Glomerular endothelial cell (primary cell): ENCODE data around the gene ATG4C. TPM values are rescaled to one million over a fixed set of nuclear protein-coding genes. Genes with fewer than 3 reads are reported as not detected.
A peak's percentile ranks its signal among the peaks of the same experiment; 100 is the strongest.

Experiments used
- DNase-seq: peaks from one replicate; pipeline ENCODE4 v3.0.0-alpha.2; 2011; ENCODE audit warnings: low read depth, low spot score; ENCODE audit errors: extremely low read depth
- total RNA-seq: library from RNA; depleted of rRNA; stranded (reverse); fragments of >200 nt; gene quantifications from 2 replicates; pipeline ENCODE4 v1.2.3, GENCODE V29; 2015

The ATG4C gene
- total RNA-seq, 1 donor from 2014 or later = 4.2 TPM

DNA sequence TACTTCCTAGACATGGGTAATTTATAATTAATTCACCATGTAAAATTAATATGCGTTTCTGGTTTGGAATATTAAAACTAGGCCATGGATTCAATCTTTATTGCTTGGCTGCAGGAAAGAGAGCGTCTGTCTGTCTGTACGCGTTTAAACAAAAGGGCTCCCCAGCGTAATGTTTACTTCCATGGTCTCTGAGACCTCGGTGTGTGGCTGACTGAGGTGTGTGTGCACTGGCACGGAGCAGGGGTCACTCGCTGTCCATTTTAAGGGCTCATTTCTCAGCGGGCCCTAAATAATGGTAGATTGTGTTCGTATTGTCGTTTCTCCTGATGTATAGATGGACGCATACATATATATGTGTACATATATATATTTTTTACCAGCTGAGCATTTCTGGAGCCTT lies 119.6 kb downstream of the ATG4C start:
- no peak for DNase-seq

DNA sequence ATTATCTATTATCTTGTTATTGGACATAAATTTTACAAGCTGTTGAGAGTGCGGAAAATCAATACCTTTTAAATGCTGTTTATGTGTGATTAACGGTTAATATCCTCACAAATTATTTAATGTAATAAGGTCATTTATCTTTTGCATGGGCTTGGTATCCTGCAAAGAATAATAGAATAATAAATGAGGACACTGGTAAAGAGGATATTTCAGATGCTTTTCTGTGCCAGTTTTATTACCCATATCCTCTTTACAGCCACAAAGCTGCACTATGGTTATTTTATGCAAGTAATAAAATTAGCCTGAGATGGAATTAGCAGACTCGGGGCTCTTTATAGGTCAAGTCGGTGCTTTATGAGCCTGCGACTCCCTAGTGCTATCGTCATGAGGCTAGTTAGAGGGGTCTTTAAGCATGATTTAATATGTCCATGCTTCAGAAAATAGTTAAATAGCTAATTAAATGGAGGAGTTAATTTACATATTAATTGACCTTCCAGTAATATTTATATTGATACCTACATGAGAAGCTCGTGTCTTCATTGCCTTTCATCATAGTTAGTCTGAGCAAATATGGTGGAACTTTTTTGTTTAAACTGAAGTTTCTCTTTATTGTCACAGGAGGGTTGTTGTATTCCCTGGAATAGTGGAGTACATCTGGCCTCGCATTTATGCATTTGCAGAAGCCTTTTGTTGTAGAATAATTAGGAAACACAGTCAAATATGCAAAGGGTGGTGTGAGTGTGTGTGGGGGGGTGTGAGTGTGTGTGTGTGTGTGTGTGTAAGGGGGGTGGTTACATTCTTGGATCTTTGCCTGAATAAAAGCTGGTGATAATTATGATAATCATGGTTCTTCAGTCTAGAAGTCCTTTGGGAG lies 120.3 kb downstream of the ATG4C start:
- DNase-seq = no peak

DNA sequence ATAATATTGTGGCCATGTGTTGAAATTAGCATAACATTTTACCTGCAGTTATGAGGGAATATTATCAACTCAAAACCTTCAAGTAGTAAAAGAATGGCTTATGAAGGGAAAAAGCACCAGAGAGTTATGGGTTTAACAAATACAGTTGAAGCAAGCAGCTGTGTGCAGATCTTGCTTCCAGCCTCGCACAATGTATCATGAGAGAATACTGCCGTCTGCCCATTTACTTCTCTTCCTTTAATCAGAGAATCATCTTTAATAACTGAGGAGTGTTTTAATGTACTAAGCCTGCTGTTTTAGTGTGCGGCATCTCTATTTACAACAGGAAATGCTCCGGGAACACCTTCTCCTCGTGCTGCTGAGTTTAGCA lies 120.9 kb downstream of the ATG4C start:
- no peak for DNase-seq

DNA sequence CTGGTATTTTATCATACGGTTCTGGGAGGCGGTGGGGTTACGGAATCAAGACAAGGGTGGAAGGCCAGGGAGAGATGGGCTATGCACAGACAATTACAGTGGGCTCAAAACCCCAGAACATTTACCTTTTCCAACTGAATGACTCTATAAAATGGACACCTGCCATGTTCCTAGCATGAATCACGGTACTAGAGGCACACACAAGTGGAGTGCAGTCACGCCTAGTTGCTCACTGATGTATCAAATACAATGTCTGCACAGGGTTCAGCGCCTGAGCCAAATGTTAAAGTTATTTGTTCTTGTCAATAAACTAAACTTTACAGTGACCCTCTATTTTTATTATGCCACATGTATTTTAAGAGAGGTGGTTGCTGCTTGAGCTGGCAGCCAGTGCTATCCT lies 121.4 kb downstream of the ATG4C start:
- DNase-seq = no peak

DNA sequence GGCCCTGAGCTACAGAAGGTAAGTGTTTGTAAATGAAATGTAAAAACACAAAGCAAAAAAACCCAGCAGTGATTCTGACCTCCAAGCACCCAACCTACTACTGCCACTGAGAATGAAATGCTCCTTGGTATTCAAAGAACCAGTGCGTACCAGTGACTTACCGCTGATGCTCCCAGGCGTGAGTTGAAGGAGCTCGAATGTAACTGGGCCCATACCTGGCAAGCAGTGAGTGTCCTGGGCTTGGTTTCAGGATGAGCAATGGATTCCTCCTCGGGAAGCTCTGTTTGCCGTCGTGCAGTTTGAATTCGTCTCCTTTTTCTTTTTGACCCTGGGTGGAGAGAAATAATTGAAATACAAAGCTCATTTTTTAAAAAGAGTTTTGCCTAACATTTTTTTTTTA lies 121.9 kb downstream of the ATG4C start:
- no peak for DNase-seq

DNA sequence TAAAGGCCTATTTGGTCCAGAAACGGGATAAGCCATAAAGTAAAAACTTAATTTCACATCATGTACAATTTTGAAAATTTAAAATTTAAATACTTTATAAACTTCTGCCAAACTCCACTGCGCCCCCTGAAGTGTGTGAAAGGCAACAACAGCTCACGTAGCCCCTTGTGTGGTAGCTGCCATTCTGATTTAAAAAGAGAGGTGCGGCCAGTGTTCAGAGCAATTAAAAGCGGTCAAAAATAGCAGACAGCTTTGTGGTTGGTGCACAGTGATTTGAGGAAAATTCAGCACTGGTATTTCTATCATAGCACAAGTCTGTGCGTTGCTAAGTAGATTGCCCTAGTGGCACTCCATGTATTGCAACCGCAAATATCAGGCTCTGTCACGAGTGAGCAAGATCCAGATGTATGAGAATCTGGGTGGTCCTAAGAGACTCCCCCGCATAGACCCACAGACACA lies 122.5 kb downstream of the ATG4C start:
- no peak for DNase-seq

DNA sequence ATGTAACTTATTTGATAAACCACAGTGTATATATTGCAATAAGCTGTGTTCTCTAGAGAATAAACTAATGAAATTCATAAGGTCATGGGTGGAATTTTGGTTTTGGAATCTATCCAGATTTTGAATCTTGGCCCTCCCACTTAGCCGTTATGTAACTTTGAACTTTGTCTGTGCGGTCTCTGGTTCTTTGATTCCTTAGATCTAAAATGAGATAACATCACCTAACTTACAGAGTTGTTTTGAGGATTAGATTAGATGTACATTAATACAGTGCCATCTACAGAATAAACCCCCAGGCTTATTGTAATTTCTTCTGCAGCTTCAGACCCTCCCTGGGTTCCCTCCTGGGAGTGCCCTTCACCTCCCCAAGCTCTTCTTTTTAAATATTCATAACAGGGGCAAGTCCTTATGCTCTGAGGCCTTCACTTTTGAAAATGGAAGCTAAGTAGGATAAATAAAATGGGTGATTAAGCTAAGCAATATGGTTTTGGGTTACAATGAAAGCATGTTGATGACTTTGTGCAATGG lies 124.3 kb downstream of the ATG4C start:
- no peak for DNase-seq

DNA sequence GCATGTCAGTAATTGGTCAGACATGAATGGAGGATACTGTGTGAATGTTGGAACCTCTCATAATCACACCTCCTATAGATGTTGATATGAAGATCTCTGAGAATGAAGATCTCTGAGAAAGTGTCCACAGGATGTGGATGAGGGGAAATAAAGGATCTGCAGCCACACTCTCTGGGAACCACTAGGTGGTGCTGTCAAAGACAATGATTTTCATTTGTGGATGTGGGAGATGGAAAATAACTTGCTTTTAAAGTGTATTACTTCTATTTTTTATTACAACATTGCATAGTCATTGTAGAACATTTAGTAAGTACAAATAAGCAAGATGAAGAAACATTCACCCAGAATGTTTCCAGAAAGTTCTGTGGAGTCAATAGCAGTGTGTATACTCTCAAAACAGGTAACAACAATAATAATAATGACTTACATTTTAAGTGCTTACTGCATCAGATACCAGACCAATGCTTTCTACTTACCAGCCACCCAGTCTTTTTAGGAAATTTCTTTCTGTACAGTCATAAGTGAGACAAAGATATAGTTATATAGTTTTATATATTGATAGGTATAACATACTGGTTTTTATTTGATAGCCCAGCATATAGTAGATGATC lies 128.2 kb downstream of the ATG4C start:
- peak; percentile 5 for DNase-seq

Other genes with a start within 250 kb of the ATG4C start
- gene ANGPTL3, start 186.6 kb upstream of the ATG4C start, total RNA-seq = not detected in 2 replicates
- 23.6 and 33.6 TPM in 2 replicates for gene DOCK7, start 95.7 kb upstream of the ATG4C start, total RNA-seq